Mesothelial cell of epicardium (in vitro differentiated cells): Measurements from ENCODE around the gene IGF1R. TPM values are rescaled to one million over a fixed set of nuclear protein-coding genes. Genes with fewer than 3 reads are reported as not detected.

Experiments
- DNase-seq, 2 experiments: peaks; one replicate each; pipeline ENCODE4 v3.0.0; 2021; ENCODE audit warnings: low spot score in 2 of 2; ENCODE audit not compliant: unreplicated experiment in 2 of 2
- H3K27ac Mint-ChIP-seq: 2 replicates; pipeline ENCODE4 v1.8.0; 2021; ENCODE audit warnings: mixed read lengths
- H3K27me3 Mint-ChIP-seq: 2 replicates; pipeline ENCODE4 v1.8.0; 2021; ENCODE audit warnings: low read depth, mixed read lengths
- H3K36me3 Mint-ChIP-seq: 2 replicates; pipeline ENCODE4 v1.8.0; 2021; ENCODE audit warnings: mixed read lengths
- H3K4me1 Mint-ChIP-seq: 2 replicates; pipeline ENCODE4 v1.8.0; 2021; ENCODE audit warnings: mixed read lengths
- H3K4me3 Mint-ChIP-seq: 2 replicates; pipeline ENCODE4 v1.8.0; 2021; ENCODE audit warnings: mild to moderate bottlenecking, moderate library complexity, mixed read lengths
- H3K9me3 Mint-ChIP-seq: 2 replicates; pipeline ENCODE4 v1.8.0; 2021; ENCODE audit warnings: mixed read lengths
- CTCF ChIP-seq: fragments of 200-600 bp; sonication (generic); IDR thresholded peaks from one replicate; pipeline ENCODE4 v1.5.0; 2021; ENCODE audit warnings: antibody characterized with exemption; ENCODE audit not compliant: unreplicated experiment
- total RNA-seq: library from RNA; stranded (reverse); gene quantifications from 3 replicates; pipeline ENCODE4 v1.2.1, GENCODE V29; 2021

The IGF1R gene
- total RNA-seq, 1 donor from 2014 or later = 113 TPM

- DNase-seq = no peak
- Mint-ChIP-seq H3K27me3 (peaks cover 16% of the 10 kb centered on the region), H3K9me3 (no peaks in the 10 kb centered on the region), H3K4me1 (peaks cover 5% of the 10 kb centered on the region), H3K36me3 (no peaks in the 10 kb centered on the region), H3K27ac (no peak overlapping the region), H3K4me3 (no peak overlapping the region)
- TF ChIP-seq CTCF = no peak
These were observed 5.2 kb upstream of the IGF1R start for GRCh38 chr15:98643115-98643514.

GRCh38 chr15:98646546-98647025 is 1.8 kb upstream of the IGF1R start:
- peak overlapping the region; percentile 93 for H3K27ac Mint-ChIP-seq
- peaks cover 13% of the 10 kb centered on the region for H3K27me3 Mint-ChIP-seq
- no peaks in the 10 kb centered on the region for H3K36me3 Mint-ChIP-seq
- H3K4me1 Mint-ChIP-seq = peaks cover 15% of the 10 kb centered on the region
- TF ChIP-seq CTCF = no peak
- peak overlapping the region; percentile 79 for H3K4me3 Mint-ChIP-seq
- no peak for DNase-seq
- no peaks in the 10 kb centered on the region for H3K9me3 Mint-ChIP-seq

- peak overlapping the region; percentile 93 for H3K27ac Mint-ChIP-seq
- peak; percentile 73 to 86 for DNase-seq
- no peaks in the 10 kb centered on the region for H3K9me3 Mint-ChIP-seq
- H3K4me1 Mint-ChIP-seq = peaks cover 21% of the 10 kb centered on the region
- H3K27me3 Mint-ChIP-seq = peaks cover 11% of the 10 kb centered on the region
- H3K4me3 Mint-ChIP-seq = peak overlapping the region; percentile 81
- no peaks in the 10 kb centered on the region for H3K36me3 Mint-ChIP-seq
- peak; percentile 58 for TF ChIP-seq CTCF
These were observed 1.1 kb upstream of the IGF1R start for GRCh38 chr15:98647026-98647773.

GRCh38 chr15:98648654-98649471 is 524 bp downstream of the IGF1R start:
- Mint-ChIP-seq H3K36me3 (no peaks in the 10 kb centered on the region), H3K4me3 (peak overlapping the region; percentile 95), H3K9me3 (no peaks in the 10 kb centered on the region), H3K27ac (peak overlapping the region; percentile 95), H3K27me3 (peaks cover 8% of the 10 kb centered on the region), H3K4me1 (peaks cover 31% of the 10 kb centered on the region)
- DNase-seq = peak in 1 of 2 experiments; percentile 60
- TF ChIP-seq CTCF = no peak

GRCh38 chr15:98649472-98650416 is 1.4 kb downstream of the IGF1R start:
- peaks cover 2% of the 10 kb centered on the region for H3K27me3 Mint-ChIP-seq
- H3K4me1 Mint-ChIP-seq = peaks cover 38% of the 10 kb centered on the region
- no peak for TF ChIP-seq CTCF
- H3K36me3 Mint-ChIP-seq = no peaks in the 10 kb centered on the region
- peak in 1 of 2 experiments; percentile 63 for DNase-seq
- peak overlapping the region; percentile 95 for H3K27ac Mint-ChIP-seq
- H3K9me3 Mint-ChIP-seq = no peaks in the 10 kb centered on the region
- H3K4me3 Mint-ChIP-seq = peak overlapping the region; percentile 95
